HG03469 (cell line): ENCODE data around the gene SYNGR1.
"Not testable (repeated sequence)": the region's sequence is repeated elsewhere in the genome, so short reads cannot be mapped to it uniquely, and the experiment has no call there.

Source experiments
- ATAC-seq: cut with Tn5 transposase; IDR thresholded peaks from one replicate; pipeline ENCODE4 v1.9.1; 2021; ENCODE audit warnings: mild to moderate bottlenecking, moderate library complexity, moderate number of reproducible peaks; ENCODE audit not compliant: unreplicated experiment

SYNGR1 gene

DNA sequence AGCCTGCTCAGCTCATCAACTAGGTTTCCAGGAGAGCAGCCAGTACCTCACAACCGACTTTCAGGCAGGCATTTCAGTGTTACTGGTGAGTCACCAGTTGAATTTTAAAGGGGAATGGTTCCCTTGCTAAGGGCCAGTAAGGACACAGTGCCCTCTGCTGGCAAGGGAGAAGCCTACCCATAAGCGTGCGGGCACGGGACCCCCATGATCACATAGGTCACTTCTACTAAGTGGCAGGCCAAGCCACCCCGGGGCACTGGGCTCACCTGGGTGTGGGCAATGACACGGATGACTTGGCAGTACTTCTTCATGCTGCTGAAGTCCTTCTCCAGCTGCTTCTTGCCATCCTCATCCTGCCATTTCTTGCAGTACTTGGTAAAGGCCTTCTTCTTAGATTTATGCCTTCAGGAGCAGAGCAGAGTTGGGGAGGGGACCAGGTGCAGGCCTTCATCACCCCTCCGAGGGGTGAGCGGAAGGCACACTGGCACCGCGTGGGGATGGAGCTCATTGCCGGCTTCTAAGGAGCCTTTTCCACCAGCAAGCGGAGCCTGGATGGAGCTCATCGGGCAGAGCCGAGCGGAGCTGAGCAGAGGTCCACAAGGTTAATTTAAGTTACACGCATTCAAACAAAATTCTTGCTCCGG lies 33.2 kb upstream of the SYNGR1 start:
- ATAC-seq, result no peak

DNA sequence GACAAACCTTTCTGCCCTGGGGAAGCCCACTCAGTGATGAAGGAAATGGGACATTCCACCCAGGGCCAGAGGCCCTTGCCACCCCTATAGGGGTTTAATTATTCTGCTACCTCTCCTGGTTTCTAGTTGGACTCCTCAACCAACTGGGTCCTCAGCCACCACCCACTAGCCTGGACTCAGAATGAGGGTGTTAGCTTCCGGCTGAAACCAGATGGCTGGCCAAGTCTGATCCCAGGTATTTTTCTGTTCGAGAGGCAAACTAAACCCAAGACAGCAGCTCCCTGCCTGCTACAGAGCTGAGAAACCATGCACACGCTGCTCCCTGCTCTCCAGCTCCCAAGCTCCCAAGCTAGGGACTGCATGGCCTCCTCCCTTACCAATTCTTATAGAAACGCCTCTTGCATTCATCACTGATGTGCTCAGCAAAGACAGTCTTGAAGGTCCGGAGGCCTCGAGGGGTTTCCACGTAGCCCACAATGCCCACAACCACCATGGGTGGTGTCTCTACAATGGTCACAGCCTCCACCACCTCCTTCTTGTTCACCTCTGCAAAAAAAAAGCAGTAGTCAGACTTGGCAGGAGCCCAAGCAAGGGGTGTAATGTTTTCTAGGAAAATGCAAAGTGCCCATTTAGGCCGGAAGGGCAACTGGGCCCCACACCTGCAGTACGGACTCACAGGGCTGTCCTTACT lies 32.6 kb upstream of the SYNGR1 start:
- ATAC-seq, result no peak

GRCh38 chr22:39317775-39318506 lies 31.9 kb upstream of the SYNGR1 start:
- ATAC-seq, result no peak

GRCh38 chr22:39318507-39319283 lies 31.1 kb upstream of the SYNGR1 start:
- ATAC-seq, result no peak

DNA sequence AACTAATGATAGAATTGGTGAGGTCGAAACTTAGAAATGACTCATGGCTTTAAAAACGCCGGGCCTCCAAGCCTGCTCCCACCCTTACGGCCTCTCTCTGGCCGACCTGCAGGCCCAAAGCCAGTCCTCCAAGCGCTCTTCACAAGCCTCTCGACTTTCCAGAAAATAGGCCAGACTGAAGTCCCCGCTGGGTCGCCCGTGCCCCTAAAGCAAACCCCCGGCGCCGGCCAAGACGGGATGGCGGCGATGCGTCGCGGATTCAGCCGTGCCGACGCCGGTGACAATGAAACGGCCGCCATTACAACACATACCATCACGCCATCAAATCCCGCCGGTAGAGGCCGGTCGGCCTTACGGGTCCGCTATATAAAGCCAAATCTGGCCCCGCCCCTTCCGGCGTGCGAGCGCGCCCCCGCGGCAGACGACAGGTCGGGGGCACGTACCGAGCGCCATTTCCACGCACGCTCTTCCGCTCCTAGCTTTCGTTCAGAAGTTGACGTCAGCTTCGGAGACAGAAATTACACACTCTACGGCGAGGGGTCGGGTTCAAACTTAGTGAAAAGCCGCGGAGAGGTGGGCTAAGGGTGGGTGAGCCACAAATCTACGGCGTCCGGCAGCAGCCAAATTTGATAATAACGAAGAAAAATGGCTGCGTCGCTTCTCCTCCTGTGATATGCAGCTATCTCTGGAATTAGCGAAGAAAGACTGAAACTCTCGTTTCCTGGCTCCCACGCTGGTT lies 30.3 kb upstream of the SYNGR1 start, which contains the start of gene RPL3:
Gene RPL3 (minus strand): TSS at position 340 of the 739 bp plus-strand sequence. CDS start 26 bp downstream, at position 314.
- ATAC-seq, result peak; percentile 68

DNA sequence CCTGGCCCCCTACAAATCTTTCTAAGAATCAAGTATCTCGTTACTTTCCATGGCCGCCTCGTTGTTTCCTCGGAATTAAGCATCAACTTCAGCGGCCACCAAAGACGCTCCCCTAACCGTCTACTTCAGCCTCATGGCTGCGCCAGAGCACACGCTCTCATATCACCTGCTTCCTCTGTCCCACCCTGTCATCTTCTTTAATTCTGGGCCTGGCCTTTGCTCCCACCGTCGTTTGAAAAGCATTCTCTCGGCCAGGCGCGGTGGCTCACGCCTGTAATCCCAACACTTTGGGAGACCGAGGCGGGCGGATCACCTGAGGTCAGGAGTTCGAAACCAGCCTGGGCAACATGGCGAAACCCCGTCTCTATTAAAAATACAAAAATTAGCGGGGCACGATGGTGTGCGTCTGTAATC lies 29.2 kb upstream of the SYNGR1 start:
- not testable (repeated sequence) for ATAC-seq

DNA sequence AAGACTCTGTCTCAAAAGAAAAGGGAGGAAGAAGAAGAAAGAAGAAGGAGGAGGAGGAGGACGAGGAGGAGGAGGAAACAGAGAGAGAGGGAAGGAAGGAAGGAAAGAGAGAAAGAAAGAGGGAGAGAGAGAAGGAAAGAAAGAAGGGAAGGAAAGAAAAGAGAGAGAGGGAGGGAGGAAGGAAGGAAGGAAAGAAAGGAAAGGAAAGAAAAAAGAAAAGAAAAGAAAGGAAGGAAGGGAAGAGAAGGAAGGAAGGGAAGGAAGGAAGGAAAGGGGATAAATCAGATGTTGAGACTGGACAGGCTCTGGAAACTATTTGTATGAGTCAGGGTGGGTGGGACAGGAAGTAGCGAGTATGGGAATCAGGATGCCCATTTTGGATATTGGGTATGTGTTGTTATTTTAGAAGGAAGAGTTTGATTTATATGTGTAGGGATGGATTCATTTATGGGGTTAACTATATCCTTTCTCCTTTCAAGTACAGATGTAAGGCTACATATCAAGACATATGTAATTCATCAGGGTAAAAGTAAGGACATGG lies 24.3 kb upstream of the SYNGR1 start:
- no peak for ATAC-seq

- ATAC-seq, result no peak
Observed at GRCh38 chr22:39327995-39328754, 21.6 kb upstream of the SYNGR1 start.

GRCh38 chr22:39330553-39330952 lies 19.2 kb upstream of the SYNGR1 start:
- not testable (repeated sequence) for ATAC-seq

GRCh38 chr22:39332441-39333064 lies 17.2 kb upstream of the SYNGR1 start:
- no peak for ATAC-seq

- ATAC-seq, result no peak
Observed at GRCh38 chr22:39336411-39336810, 13.4 kb upstream of the SYNGR1 start.

DNA sequence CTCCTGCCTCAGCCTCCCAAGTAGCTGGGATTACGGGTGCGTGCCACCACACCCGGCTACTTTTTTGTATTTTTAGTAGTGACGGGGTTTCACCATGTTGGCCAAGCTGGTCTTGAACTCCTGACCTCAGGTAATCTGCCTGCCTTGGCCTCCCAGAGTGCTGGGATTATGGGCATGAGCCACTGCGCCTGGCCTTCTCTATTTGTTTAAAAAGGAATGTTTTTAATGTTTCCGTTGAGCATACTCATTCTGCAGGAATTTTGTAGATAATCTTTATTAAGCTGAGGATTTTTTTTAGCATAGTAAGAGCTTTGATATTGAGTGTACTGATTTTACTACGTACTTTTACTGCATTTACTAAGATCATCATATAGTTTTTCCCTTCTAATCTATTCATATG lies 10.0 kb upstream of the SYNGR1 start:
- ATAC-seq, result not testable (repeated sequence)

DNA sequence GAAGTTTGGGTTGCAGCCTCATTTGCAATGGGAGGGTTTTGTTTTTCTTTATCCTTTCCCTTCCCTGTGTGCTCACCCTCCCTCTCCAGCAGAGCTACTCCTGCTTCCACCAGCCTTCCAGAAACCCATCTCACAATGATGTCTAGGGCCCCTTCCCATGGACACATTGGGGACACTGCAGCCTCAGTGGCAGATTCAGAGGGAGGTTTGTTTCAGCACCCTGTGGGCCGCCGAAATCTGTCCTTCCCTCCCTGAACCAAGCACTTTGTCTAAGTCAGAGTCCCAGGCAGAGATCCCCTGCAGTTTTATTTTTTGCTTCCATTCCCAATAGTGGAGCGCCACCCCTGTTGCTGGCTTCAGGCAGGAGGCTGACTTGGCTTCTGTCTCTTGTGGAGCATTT lies 8.6 kb upstream of the SYNGR1 start:
- no peak for ATAC-seq

- no peak for ATAC-seq
Observed at GRCh38 chr22:39343259-39344045, 6.3 kb upstream of the SYNGR1 start.

DNA sequence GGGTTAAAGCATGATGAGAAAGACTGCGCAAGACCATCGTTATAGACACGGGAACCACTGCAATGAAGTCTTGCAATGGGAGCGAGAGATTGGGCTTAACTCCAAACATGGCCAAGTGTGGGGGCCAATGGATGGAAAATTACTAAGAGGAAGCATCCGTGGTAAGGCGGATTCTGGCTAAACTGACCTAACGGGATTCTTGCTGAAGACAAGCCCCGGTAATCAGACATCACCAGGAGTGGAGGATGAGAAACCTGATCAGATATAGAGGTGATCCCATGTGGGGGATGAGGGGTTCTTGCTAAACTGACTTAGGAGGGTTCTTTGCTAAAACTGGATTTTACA lies 5.8 kb upstream of the SYNGR1 start:
- no peak for ATAC-seq

GRCh38 chr22:39345231-39345630 lies 4.6 kb upstream of the SYNGR1 start:
- no peak for ATAC-seq

DNA sequence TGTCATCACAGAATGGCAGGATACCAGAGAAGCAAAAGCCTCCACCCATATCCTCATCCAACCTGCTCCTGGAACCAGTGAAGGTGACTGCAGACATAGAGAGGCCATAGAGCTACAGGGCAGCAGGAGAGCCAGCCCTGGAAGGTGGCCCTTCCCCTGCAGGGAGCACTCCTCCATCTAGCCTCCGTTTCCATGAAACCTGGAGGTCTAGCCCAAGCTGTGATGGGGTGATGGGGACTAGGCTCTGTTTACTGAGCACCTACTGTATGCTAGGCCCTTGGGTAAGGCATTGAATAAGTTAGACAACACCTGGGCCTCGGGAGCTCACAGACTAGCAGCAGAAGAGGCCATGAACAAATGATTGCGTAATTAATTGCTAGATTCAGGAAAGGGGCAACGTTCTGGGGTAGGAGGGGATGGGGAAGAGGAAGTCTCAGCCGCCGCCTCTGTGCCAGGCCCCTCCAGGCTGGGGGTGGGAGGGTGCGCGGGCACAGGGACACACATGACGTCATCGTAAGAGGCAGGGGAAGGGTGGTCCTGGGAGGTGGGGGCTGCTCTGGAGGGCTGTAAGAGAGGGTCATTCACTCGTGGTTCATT lies 784 bp upstream of the SYNGR1 start:
- no peak for ATAC-seq

DNA sequence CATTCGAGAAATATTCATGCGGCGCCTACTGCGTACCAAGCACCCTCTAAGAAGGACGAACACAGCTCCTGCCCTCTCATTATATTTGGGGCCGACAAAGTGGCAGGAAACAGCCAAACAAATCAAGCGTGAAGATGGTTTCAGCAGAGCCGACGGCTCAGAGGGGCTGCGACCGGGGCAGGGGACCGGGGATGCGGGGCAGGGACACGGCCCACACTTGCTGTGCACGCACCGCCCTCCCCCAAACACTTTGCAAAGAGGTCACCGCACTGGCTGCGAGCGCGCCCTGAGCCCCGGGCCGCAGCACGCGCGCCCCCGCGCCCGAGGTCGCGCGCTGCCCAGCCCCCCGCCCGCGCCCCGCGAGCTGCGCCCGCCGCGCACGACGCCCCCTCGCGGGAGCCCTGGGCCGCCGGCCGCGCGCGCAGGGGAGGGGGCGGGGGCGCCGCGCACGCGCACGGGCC lies 255 bp upstream of the SYNGR1 start:
- no peak for ATAC-seq
